Hypothalamus (tissue), 51 donors: Measurements from ENCODE around the gene APOD.

Experiments used
- DNase-seq, 51 donors: peaks; one replicate each; lab custom pipeline; 2025; lab: John Stamatoyannopoulos, UW

Gene APOD

GRCh38 chr3:195537995-195538394 is 45.7 kb downstream of the APOD start:
- no peak for DNase-seq

- no peak for DNase-seq
Observed at GRCh38 chr3:195535293-195535692, 48.4 kb downstream of the APOD start.

GRCh38 chr3:195532834-195533233 is 50.9 kb downstream of the APOD start:
- DNase-seq: no peak

GRCh38 chr3:195532345-195532744 is 51.4 kb downstream of the APOD start:
- no peak for DNase-seq

GRCh38 chr3:195531683-195532082 is 52.1 kb downstream of the APOD start:
- no peak for DNase-seq

- DNase-seq: no peak
Observed at GRCh38 chr3:195526492-195526891, 57.2 kb downstream of the APOD start.

- no peak for DNase-seq
Observed at GRCh38 chr3:195524171-195524896, 59.4 kb downstream of the APOD start.

- peak in 1 of 51 donors; percentile 22 for DNase-seq
Observed at GRCh38 chr3:195522254-195523023, 61.3 kb downstream of the APOD start.
